ENCODE data around the gene PCDHGA7.

- TF ChIP-seq, protein P1, sequence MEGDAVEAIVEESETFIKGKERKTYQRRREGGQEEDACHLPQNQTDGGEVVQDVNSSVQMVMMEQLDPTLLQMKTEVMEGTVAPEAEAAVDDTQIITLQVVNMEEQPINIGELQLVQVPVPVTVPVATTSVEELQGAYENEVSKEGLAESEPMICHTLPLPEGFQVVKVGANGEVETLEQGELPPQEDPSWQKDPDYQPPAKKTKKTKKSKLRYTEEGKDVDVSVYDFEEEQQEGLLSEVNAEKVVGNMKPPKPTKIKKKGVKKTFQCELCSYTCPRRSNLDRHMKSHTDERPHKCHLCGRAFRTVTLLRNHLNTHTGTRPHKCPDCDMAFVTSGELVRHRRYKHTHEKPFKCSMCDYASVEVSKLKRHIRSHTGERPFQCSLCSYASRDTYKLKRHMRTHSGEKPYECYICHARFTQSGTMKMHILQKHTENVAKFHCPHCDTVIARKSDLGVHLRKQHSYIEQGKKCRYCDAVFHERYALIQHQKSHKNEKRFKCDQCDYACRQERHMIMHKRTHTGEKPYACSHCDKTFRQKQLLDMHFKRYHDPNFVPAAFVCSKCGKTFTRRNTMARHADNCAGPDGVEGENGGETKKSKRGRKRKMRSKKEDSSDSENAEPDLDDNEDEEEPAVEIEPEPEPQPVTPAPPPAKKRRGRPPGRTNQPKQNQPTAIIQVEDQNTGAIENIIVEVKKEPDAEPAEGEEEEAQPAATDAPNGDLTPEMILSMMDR (IDR thresholded peaks at IDR 0.05), result no peak
- TF ChIP-seq POLR2A (IDR thresholded peaks at IDR 0.05), result no peak
Measured at GRCh38 chr5:141356950-141357349, 25.6 kb upstream of the PCDHGA7 start.

All from tibial nerve (tissue), 3 donors.